Heart left ventricle (tissue), 13 donors: ENCODE measurements around the gene IL15.

ENCODE experiments used
- CTCF ChIP-seq, 12 donors: fragments of 200-600 bp; sonication (generic) in 4 of 12; IDR thresholded peaks; one replicate each; pipeline versions ENCODE4 v1.5.0 to v1.8.0; 2018 to 2022; ENCODE audit warnings: antibody characterized with exemption in 12 of 12, mild to moderate bottlenecking in 5 of 12
- POLR2A ChIP-seq, 2 donors: fragments of 450-650 bp; IDR thresholded peaks; one replicate each; pipeline ENCODE4 v1.6.1; 2017; ENCODE audit warnings: antibody characterized with exemption in 2 of 2, mild to moderate bottlenecking in 2 of 2, moderate library complexity in 2 of 2
- donor health status: ischemic (EF 13 %, LVEDD 7.1; RV severe dilation, severe dysfunction).
- donor health status: DM: no; HTN: yes; CAD: no.
- donor health status: DM: no; HTN: no; CAD: no.
- donor health status: ischemic (EF 25% LVEDD 6.9; RV normal size, moderate dysfunction).
- donor health status: ischemic (EF 25% LVEDD 5.7; RV mildly dilated, moderate dysfunction).
- donor health status: ischemic (EF 35%, LVEDD 5.7; RV mildly dilated, moderate dysfunction).
- donor health status: nonischemic (EF 11% LVEDD 7.7; RV severe dilation, severe dysfunction).
- donor health status: DM: yes; HTN: yes; CAD: no.
- donor health status: PGD.
- donor health status: ischemic (EF 29% LVEDD 5.4; RV normal size, mild dysfunction).
- donor health status: nonischemic (EF 23%, LVEDD 6.1; RV moderate dilation, normal function).

DNA sequence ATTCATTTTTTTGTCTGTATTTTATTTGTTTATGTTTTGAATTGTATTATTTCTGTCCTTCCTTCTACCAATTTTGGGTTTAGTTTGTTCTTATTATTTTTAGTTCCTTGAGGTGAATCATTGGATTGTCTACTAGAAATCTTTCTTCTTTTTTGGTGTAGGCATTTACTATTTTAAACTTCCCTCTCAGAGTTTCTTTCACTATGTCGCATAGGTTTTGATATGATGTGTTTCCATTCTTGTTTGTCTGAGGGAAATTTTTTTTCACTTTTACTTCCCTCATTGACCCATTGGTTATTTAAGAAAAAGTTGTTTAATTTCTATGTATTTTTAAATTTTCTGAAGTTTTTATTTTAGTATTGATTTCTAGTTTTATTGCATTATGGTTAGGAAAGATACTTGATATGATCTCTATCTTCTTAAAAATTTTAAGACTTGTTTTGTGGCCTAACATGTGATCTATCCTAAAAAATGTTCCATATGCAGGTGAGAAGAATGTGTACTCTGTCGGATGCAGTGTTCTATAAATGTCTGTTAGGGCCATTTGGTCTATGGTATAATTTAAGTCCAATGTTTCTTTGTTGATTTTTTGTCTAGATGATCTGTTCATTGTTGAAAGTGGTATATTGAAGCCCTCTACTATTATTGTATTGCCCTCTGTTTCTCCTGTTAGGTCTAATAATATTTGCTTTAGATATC is 68.8 kb downstream of the IL15 start:
- TF ChIP-seq POLR2A (IDR thresholded peaks at IDR 0.05) (no peak), CTCF (IDR thresholded peaks at IDR 0.05) (no peak)
